Central memory CD8-positive, alpha-beta T cell (primary cell): ENCODE results near the gene PHF11.
A peak's percentile ranks its signal among the peaks of the same experiment; 100 is the strongest.

Experiments used
- ATAC-seq: fragments of 150-1000 bp; cut with Tn5 transposase; replicated peaks from 2 replicates; pipeline ENCODE4 v1.10.0; 2022; ENCODE audit warnings: mild to moderate bottlenecking, moderate FRiP score, moderate number of reproducible peaks; ENCODE audit not compliant: poor library complexity, severe bottlenecking; ENCODE audit errors: extremely low read depth
- DNase-seq, 2 donors: peaks; one replicate each; pipeline ENCODE4 v3.0.0; 2021; ENCODE audit warnings: low spot score in 2 of 2
- H3K27ac Mint-ChIP-seq: one replicate; pipeline ENCODE4 v1.8.0; 2022; ENCODE audit warnings: low read depth, mild to moderate bottlenecking, moderate library complexity, mixed read lengths
- H3K27me3 Mint-ChIP-seq: one replicate; pipeline ENCODE4 v1.8.0; 2022; ENCODE audit warnings: mixed read lengths
- H3K36me3 Mint-ChIP-seq: one replicate; pipeline ENCODE4 v1.8.0; 2022; ENCODE audit warnings: mild to moderate bottlenecking, moderate library complexity, mixed read lengths; ENCODE audit not compliant: insufficient read depth
- H3K4me1 Mint-ChIP-seq: one replicate; pipeline ENCODE4 v1.8.0; 2022; ENCODE audit warnings: mixed read lengths
- H3K4me3 Mint-ChIP-seq: one replicate; pipeline ENCODE4 v1.8.0; 2022; ENCODE audit warnings: mild to moderate bottlenecking, moderate library complexity, mixed read lengths
- H3K9me3 Mint-ChIP-seq: one replicate; pipeline ENCODE4 v1.8.0; 2022; ENCODE audit warnings: mixed read lengths

Gene PHF11

DNA sequence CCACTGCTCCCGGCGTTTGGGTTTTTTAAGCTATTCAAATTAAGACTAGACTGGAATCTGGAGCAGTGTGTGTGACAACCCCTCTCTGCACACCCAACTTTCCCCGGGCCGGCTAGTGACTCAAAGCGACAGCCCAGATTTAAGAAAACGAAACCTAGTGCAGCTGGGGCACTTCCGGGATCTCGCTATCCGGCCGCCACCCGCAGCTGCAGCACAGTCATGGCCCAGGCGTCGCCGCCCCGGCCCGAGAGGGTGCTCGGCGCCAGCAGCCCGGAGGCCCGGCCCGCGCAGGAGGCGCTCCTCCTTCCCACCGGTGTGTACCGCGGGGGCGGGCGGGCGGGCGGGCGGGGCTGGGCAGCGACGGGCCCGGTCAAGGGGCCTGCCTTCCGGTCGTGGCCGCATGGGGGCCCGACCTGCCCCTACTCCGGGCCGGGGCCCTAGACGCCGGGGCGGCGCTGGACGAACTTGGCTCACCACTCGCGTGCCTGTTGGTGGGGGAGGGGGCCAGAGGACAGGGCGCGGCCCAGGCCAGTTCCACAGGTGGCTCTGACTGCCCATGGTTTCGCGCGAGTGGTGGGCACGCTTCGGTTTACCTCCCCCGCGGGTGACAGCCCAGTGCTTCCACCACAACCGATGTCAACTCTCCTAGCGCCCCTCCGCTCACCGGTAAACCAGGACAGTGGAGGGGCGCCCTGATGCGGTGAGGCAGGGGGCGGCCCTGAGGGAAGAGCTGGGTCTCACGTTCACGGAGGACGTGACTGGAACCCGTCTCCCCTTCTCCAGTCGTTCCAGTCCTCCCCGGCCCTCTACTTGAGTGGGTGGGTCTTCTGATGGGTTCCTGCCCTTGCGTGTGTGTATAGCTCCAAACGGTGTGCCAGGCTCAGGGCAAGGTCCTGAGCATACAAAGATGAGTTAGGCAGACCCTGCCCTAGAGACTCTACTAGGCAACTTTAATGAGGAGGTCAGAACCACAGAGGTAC is at the start of gene PHF11:
Gene PHF11, plus strand, starts transcription at position 171 of the 980 bp plus-strand sequence. Its CDS starts 49 bp downstream, at position 220.
- Mint-ChIP-seq H3K27me3 (no peaks in the 10 kb centered on the region), H3K36me3 (peaks cover 14% of the 10 kb centered on the region), H3K4me1 (peaks cover 44% of the 10 kb centered on the region), H3K9me3 (no peaks in the 10 kb centered on the region), H3K4me3 (peak within 1 kb of the TSS; percentile 91), H3K27ac (peak within 1 kb of the TSS; percentile 81)
- ATAC-seq (peak; percentile 84), DNase-seq (peak; percentile 68 to 75)

DNA sequence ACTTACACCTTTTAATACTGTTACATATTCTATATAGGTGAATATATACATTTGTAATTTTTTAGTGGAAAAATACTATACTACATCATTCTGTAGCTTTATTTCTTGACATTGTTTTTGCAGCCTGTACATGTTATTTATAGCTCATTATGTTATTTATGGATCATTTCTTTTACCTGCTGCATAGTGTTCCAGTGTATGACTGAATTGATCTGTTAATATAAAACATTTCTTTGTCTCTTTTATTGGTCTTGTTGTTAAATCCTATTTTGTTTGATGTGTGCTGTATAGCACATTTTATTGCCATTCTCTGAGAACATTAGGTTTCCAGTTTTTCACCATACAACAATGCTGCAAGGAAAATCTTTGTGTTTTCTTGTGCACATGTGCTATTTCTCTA is 49.3 kb upstream of the PHF11 start:
- H3K27me3 Mint-ChIP-seq, result no peaks in the 10 kb centered on the region
- peaks cover 57% of the 10 kb centered on the region for H3K4me1 Mint-ChIP-seq
- peaks cover 25% of the 10 kb centered on the region for H3K36me3 Mint-ChIP-seq
- peaks cover 4% of the 10 kb centered on the region for H3K9me3 Mint-ChIP-seq
- DNase-seq (no peak), ATAC-seq (no peak)
- peak overlapping the region; percentile 98 for H3K27ac Mint-ChIP-seq
- H3K4me3 Mint-ChIP-seq, result peak overlapping the region; percentile 84

DNA sequence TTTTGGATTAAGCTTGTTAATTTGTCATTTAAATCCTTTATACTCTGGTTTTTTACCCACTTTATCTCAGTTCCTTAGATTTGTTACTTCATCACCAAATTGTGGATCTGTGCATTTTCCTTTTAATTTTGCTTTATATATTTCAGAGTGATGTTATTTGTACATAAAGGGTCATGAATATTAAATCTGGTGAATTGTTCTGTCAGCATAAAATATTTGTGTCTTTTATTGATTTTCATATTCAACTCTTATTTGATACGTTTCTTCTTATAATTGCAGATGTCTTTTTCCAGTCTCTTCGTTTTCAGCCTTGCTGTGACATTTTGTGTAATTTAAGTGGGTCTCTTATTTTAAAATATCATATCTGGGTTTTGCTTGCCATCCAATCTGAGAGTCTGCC is 47.0 kb upstream of the PHF11 start:
- no peak overlapping the region for H3K4me3 Mint-ChIP-seq
- no peaks in the 10 kb centered on the region for H3K27me3 Mint-ChIP-seq
- H3K27ac Mint-ChIP-seq, result peak overlapping the region; percentile 44
- DNase-seq, result no peak
- peaks cover 1% of the 10 kb centered on the region for H3K9me3 Mint-ChIP-seq
- peaks cover 58% of the 10 kb centered on the region for H3K4me1 Mint-ChIP-seq
- H3K36me3 Mint-ChIP-seq, result peaks cover 21% of the 10 kb centered on the region
- no peak for ATAC-seq

GRCh38 chr13:49450105-49450819 is 45.5 kb upstream of the PHF11 start:
- Mint-ChIP-seq H3K4me1 (peaks cover 56% of the 10 kb centered on the region), H3K4me3 (no peak overlapping the region), H3K27ac (peak overlapping the region; percentile 44), H3K9me3 (no peaks in the 10 kb centered on the region), H3K27me3 (no peaks in the 10 kb centered on the region), H3K36me3 (peaks cover 15% of the 10 kb centered on the region)
- no peak for DNase-seq
- no peak for ATAC-seq

DNA sequence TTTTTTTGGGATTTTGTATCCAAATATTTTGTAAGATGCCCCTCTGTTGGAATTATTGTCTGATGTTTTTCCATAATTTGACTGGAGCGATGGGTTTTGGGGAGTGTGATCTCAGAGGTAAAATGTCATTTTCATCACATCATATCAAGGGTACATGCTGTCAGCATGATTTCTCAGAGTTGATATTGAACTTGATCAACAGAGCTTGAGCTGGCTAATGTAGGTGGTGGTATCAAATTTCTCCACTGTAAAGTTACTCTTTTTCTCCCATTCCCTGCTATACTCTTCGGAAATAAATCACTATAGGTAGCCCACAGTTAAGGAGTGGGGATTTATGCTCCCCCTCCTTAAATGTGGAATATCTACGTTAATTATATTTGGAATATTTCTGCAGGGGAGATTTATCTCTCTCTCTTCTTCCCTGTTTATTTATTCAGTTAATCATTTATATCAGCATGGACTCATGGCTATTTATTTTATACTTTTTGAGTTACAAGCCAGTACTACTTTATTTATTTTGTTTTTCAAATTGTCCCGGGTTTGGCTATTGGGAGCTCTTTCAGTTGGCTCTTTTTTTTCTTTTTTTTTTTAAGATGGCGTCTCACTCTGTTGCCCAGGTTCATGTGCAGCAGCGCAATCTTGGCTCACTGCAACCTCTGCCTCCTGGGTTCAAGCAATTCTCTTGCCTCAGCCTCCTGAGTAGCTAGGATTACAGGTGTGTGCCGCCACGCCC is 42.9 kb upstream of the PHF11 start:
- peaks cover 45% of the 10 kb centered on the region for H3K4me1 Mint-ChIP-seq
- DNase-seq (no peak), ATAC-seq (no peak)
- H3K9me3 Mint-ChIP-seq, result no peaks in the 10 kb centered on the region
- peaks cover 8% of the 10 kb centered on the region for H3K36me3 Mint-ChIP-seq
- H3K27ac Mint-ChIP-seq, result no peak overlapping the region
- H3K27me3 Mint-ChIP-seq, result no peaks in the 10 kb centered on the region
- H3K4me3 Mint-ChIP-seq, result no peak overlapping the region

DNA sequence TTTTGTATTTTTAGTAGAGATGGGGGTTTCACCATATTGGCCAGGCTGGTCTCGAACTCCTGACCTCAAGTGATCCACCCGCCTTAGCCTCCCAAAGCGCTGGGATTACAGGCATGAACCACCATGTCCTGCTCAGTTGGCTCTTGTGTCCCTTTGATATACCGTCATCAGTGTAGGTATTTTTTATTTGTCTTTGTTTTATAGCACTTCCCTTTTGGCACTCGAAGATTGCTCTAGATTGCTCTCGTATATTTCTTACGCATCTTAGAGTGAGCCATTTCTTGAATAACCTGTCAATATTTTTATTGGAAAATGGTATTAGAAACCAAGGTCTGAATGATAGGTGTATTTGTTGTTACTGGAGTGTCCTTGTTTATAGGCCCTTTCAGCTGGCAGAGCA is 42.3 kb upstream of the PHF11 start:
- DNase-seq, result no peak
- Mint-ChIP-seq H3K4me1 (peaks cover 44% of the 10 kb centered on the region), H3K9me3 (no peaks in the 10 kb centered on the region), H3K36me3 (peaks cover 8% of the 10 kb centered on the region), H3K27ac (no peak overlapping the region), H3K4me3 (no peak overlapping the region), H3K27me3 (no peaks in the 10 kb centered on the region)
- no peak for ATAC-seq

- peak overlapping the region; percentile 73 for H3K4me3 Mint-ChIP-seq
- DNase-seq, result no peak
- peak overlapping the region; percentile 93 for H3K27ac Mint-ChIP-seq
- peaks cover 8% of the 10 kb centered on the region for H3K36me3 Mint-ChIP-seq
- no peaks in the 10 kb centered on the region for H3K9me3 Mint-ChIP-seq
- H3K27me3 Mint-ChIP-seq, result no peaks in the 10 kb centered on the region
- peak; percentile 96 for ATAC-seq
- H3K4me1 Mint-ChIP-seq, result peaks cover 34% of the 10 kb centered on the region
These were observed 41.3 kb upstream of the PHF11 start for GRCh38 chr13:49454388-49455006.

DNA sequence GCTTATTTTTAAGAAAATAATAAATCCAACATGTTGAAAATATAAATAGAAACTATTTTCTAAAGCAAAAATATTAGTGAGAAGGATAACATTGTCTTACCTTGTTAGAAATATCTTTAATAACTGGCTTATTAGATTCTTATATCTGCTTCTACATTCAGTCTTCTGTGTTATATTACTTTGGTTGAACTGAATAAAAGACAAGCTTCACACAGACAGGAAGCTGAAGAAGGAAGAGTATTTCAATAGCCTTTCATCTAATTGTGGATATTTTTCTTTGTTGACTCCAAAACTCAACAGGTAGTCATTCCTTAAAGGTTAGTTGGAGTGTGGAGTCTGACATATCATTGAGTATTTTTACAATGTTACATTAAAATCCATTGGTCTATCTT is 40.8 kb upstream of the PHF11 start:
- Mint-ChIP-seq H3K9me3 (no peaks in the 10 kb centered on the region), H3K36me3 (peaks cover 6% of the 10 kb centered on the region), H3K4me3 (peak overlapping the region; percentile 73), H3K27me3 (no peaks in the 10 kb centered on the region), H3K4me1 (peaks cover 28% of the 10 kb centered on the region), H3K27ac (peak overlapping the region; percentile 93)
- ATAC-seq (peak; percentile 62), DNase-seq (no peak)

DNA sequence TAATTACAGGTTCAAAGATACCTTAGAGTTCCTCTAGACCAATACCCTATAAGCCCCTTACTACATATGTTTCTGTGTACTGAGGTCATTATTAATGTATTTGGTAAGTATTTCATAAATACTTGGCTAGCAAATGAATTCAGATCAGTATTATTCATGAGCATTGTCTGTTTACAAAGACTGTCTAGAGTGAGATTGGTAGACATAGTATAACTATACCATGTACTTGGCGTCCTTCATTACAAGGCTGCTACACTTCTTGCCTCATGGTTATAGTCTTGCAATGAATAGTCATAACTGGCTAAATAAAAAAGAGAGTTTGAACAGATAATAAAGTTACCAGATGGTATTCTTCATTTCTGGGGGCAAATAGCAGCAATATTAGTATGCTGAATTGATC is 39.6 kb upstream of the PHF11 start:
- H3K4me1 Mint-ChIP-seq, result peaks cover 24% of the 10 kb centered on the region

DNA sequence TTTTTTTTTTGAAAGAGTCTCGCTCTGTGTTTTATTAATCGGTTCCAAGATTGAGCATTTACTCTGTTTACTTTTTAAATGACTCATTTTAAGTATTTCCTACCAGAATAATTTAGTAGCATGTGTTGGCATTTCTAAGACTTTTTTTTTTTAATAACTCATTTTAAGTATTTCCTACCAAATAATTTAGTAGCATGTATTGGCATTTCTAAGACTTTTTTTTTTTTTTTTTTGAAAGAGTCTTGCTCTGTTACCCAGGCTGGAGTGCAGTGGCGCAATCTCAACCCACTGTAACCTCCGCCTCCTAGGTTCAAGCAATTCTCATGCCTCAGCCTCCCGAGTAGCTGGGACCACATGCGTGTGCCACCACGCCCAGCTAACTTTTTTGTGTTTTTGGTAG is 38.5 kb upstream of the PHF11 start:
- no peak for DNase-seq
- no peaks in the 10 kb centered on the region for H3K9me3 Mint-ChIP-seq
- peaks cover 24% of the 10 kb centered on the region for H3K4me1 Mint-ChIP-seq
- peaks cover 10% of the 10 kb centered on the region for H3K36me3 Mint-ChIP-seq
- no peak overlapping the region for H3K4me3 Mint-ChIP-seq
- H3K27ac Mint-ChIP-seq, result no peak overlapping the region
- no peaks in the 10 kb centered on the region for H3K27me3 Mint-ChIP-seq
- no peak for ATAC-seq

More for the DNA sequence above, 39.6 kb upstream of the PHF11 start:
- no peak for ATAC-seq
- peaks cover 9% of the 10 kb centered on the region for H3K36me3 Mint-ChIP-seq
- no peak overlapping the region for H3K4me3 Mint-ChIP-seq
- H3K27me3 Mint-ChIP-seq, result no peaks in the 10 kb centered on the region
- no peaks in the 10 kb centered on the region for H3K9me3 Mint-ChIP-seq
- no peak for DNase-seq
- no peak overlapping the region for H3K27ac Mint-ChIP-seq

DNA sequence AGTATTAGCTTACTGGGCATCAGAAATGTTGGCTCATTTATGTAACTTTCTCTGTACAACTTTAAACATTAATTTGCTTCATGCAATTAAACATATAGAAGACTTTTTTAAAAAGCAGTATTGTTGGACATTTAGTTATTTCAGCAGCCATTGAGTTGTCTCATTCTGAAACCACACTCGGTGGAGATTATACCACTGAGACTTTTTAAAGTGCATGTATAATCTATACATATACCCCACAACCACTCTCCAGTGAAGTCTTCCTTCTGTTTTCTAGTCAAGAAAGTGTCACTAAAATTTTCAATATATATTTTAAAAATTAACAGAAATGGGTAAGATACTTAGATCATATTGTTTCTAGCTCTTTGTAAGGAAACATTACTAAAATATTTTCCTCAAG is 36.2 kb upstream of the PHF11 start:
- H3K4me3 Mint-ChIP-seq, result no peak overlapping the region
- H3K27ac Mint-ChIP-seq, result no peak overlapping the region
- peaks cover 12% of the 10 kb centered on the region for H3K4me1 Mint-ChIP-seq
- H3K36me3 Mint-ChIP-seq, result peaks cover 23% of the 10 kb centered on the region
- peaks cover 5% of the 10 kb centered on the region for H3K9me3 Mint-ChIP-seq
- no peak for DNase-seq
- H3K27me3 Mint-ChIP-seq, result no peaks in the 10 kb centered on the region
- ATAC-seq, result no peak

DNA sequence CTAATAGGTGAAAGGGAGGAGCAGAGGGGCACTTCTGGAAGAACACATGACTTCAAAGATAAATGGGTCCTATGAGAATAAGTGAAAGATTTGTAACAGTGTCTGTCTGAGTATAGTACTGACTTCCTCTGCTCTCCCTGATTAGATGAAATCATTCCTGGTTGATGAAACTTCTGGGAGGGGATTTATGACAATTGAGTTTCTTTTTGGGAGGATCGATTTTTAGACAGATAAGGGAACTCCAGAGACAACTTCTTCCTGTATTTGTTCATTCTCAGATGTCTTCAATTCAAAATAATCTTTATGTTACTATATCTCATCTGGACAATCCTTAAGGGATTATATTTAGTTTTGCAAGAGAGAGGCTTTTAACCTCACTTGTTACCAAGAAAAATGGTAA is 31.7 kb upstream of the PHF11 start:
- DNase-seq (no peak), ATAC-seq (no peak)
- H3K9me3 Mint-ChIP-seq, result peaks cover 5% of the 10 kb centered on the region
- peaks cover 32% of the 10 kb centered on the region for H3K36me3 Mint-ChIP-seq
- H3K4me1 Mint-ChIP-seq, result no peaks in the 10 kb centered on the region
- no peak overlapping the region for H3K4me3 Mint-ChIP-seq
- H3K27me3 Mint-ChIP-seq, result no peaks in the 10 kb centered on the region
- no peak overlapping the region for H3K27ac Mint-ChIP-seq
